Measurements from ENCODE around the gene TNK2. TPM values are rescaled to one million over a fixed set of nuclear protein-coding genes. Genes with fewer than 3 reads are reported as not detected.

Gene TNK2
- total and polyA plus RNA-seq, 2 of the 13 experiments (the other 11 are each of a cell fraction or from before 2014, with no cell fraction given) = 4.6 to 5.8 TPM

GRCh38 chr3:195895861-195896360 lies 12.4 kb downstream of the TNK2 start (continued):
- TF ChIP-seq ELK4 (CRISPR knock-in tag; IDR thresholded peaks at IDR 0.05; ENCODE audit: borderline replicate concordance) = no peak
- no peak for TF ChIP-seq NFKB2 (CRISPR knock-in tag; IDR thresholded peaks at IDR 0.05; ENCODE audit: borderline replicate concordance)
- TF ChIP-seq KLF16 (CRISPR knock-in tag; IDR thresholded peaks at IDR 0.05) = no peak
- no peak for TF ChIP-seq ZNF292 (CRISPR knock-in tag; IDR thresholded peaks at IDR 0.05; ENCODE audit: borderline replicate concordance, low read depth)
- no peak for TF ChIP-seq SYNCRIP (IDR thresholded peaks at IDR 0.05; ENCODE audit: insufficient read depth, low read depth, low read length)
- TF ChIP-seq ZNF646 (CRISPR knock-in tag; IDR thresholded peaks at IDR 0.05) = no peak
- no peak for TF ChIP-seq TBL1XR1 (IDR thresholded peaks at IDR 0.05; ENCODE audit: borderline replicate concordance, low read length, partially characterized antibody)
- TF ChIP-seq ZNF577 (CRISPR knock-in tag; IDR thresholded peaks at IDR 0.05; ENCODE audit: borderline replicate concordance, low read depth) = no peak
- TF ChIP-seq ZBTB26 (CRISPR knock-in tag; IDR thresholded peaks at IDR 0.05; ENCODE audit: borderline replicate concordance) = no peak
- 0 out of 2 replicates have a peak, but pooled peaks have one; percentile 19 for TF ChIP-seq TFDP1 (CRISPR knock-in tag; IDR thresholded peaks at IDR 0.05; ENCODE audit: borderline replicate concordance)
- TF ChIP-seq ZNF570 (CRISPR knock-in tag; IDR thresholded peaks at IDR 0.05; ENCODE audit: borderline replicate concordance) = no peak
- 0 out of 2 replicates have a peak, but pooled peaks have one; percentile 7 for TF ChIP-seq HDAC2 (CRISPR knock-in tag; IDR thresholded peaks at IDR 0.05)
- no peak for TF ChIP-seq SMYD3 (CRISPR knock-in tag; IDR thresholded peaks at IDR 0.05)
- no peak for TF ChIP-seq ZNF761 (CRISPR knock-in tag; conservative IDR thresholded peaks at IDR 0.05)
- TF ChIP-seq ZSCAN12 (CRISPR knock-in tag; IDR thresholded peaks at IDR 0.05) = no peak
- no peak for TF ChIP-seq ZNF569 (CRISPR knock-in tag; IDR thresholded peaks at IDR 0.05; ENCODE audit: borderline replicate concordance)
- TF ChIP-seq MYNN (CRISPR knock-in tag; IDR thresholded peaks at IDR 0.05; ENCODE audit: low read depth) = no peak
- no peak for TF ChIP-seq PREB (CRISPR knock-in tag; IDR thresholded peaks at IDR 0.05)
